ENCODE data around the gene CALD1.

The CALD1 gene

GRCh38 chr7:134893920-134894319 lies 114.5 kb downstream of the CALD1 start:
- DNase-seq (ENCODE audit: low read depth), result no peak

DNA sequence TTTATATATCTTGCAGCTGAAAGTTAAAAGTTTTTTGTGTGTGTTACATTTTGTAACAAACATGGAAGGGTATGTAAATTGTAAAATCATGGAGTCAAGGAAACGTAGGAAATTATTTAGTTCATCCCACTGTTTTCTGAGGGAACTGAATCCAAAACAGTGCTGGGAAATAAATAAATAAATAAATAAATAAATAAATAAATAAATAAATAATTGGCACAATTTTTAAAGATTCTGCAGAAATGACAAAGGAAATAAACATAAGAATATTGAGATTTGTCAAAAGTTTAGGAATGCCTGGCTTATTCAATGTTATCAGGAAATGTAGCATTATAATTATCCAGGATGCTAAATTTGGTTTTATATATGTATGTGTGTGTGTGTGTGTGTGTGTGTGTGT lies 115.5 kb downstream of the CALD1 start:
- DNase-seq (ENCODE audit: low read depth), result no peak

GRCh38 chr7:134896073-134896472 lies 116.6 kb downstream of the CALD1 start:
- no peak for DNase-seq (ENCODE audit: low read depth)

GRCh38 chr7:134897936-134898335 lies 118.5 kb downstream of the CALD1 start:
- no peak for DNase-seq (ENCODE audit: low read depth)

DNA sequence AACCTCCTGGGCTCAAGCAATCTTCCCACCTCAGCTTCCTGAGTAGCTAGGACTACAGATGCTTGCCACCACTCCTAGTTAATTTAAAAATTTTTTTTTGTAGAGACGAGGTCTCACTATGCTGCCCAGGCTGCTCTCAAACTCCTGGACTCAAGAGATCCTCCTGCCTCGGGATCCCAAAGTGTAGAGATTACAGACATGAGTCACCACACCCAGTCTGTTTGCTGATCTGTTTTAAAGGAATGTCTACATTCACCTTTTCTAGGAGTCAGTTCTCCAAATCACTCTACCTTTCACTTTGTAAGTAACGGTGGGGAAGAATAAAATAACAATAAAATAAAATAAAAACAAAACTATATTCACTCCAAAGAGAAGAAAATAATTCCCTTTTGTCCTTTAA lies 120.3 kb downstream of the CALD1 start:
- no peak for DNase-seq (ENCODE audit: low read depth)

DNA sequence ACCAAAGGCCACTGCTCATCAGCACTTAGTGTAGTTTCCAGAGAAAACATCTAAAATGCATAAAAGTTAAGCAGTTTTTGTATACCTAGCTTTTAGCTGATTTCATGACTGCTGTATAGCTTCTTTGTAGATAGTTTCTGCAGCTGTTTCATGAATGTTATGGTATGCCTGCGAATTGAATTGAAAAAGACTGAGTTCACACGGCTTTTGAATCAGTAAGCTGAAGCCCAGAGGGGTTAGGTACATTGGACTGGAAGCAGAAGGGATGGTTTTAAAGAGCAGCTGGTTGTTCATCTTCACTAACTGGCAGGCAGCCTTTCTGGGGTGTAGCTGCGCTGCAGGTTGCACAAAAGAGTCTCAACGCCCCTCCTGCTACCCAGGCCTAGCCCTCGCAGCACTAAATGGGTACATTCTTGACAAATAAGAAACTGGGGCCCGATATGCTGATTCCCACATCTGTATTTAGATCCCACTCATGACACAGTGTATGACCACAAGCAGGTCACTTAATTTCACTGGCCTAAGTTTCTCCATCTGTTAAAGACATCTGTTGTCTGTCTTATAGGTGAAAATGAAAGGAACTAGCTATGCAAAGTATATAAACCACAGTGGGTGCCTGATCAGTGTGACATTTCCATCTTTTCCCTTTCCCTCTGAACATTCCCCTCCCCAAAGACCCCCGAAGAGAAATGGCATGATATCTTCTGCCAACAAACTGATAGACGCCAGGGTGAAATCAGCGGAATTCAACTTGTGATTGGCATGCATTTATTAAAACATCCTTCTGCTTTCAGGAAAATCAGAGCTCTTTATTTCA lies 120.9 kb downstream of the CALD1 start:
- DNase-seq (ENCODE audit: low read depth), result no peak

GRCh38 chr7:134901389-134902020 lies 122.1 kb downstream of the CALD1 start:
- DNase-seq (ENCODE audit: low read depth), result no peak

DNA sequence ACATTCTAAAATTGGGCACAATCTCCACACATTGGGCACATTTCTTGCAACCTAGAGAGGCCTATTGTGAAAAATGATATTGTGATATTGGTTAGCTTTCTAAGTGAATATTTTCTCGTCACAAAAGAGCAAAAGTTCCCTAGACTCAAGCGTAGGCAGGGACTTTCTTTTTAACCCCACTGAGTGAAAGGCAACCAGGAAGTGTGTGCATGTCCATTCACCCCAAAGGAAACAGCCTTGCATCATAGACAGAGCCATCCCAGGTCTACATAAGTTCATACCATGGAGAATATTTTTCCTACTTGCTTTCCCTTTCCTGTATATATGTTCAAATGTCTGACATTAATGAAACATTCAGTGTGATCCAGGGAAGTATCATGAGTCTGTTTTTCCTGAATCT lies 122.6 kb downstream of the CALD1 start:
- DNase-seq (ENCODE audit: low read depth), result no peak

DNA sequence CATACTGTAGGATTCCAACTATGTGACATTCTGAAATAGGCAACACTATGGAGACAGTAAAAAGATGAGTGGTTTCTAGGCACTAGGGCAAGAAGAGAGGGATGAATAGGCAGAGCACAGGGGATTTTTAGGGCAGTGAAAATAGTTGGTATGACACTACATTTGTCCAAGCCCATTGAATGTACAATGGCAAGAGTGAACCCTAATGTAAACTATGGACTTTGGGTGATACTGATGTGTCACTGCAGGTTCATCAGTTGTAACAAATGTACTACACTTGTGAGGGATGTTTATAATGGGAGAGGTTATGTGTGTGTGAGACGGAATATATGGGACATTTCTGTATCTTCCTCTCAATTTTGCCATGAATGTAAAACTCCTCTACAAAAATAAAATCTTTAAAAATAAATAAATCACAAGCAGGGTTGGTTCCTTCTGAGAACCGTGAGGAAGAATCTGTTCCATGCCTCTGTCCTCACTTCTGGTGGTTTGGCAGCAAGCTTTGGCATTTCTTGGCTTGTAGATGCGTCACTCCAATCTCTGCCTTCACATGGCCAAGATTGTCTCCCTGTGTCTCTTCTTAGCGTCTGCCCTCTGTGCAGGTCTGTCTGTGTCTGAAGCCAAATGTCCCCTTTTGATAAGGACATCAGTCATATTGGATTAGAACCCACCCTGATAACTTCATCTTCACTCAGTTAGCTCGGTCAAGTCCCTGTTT lies 123.8 kb downstream of the CALD1 start:
- no peak for DNase-seq (ENCODE audit: low read depth)

- DNase-seq (ENCODE audit: low read depth), result no peak
Observed at GRCh38 chr7:134905375-134905774, 125.9 kb downstream of the CALD1 start.

GRCh38 chr7:134907000-134907399 lies 127.6 kb downstream of the CALD1 start:
- DNase-seq (ENCODE audit: low read depth), result no peak

DNA sequence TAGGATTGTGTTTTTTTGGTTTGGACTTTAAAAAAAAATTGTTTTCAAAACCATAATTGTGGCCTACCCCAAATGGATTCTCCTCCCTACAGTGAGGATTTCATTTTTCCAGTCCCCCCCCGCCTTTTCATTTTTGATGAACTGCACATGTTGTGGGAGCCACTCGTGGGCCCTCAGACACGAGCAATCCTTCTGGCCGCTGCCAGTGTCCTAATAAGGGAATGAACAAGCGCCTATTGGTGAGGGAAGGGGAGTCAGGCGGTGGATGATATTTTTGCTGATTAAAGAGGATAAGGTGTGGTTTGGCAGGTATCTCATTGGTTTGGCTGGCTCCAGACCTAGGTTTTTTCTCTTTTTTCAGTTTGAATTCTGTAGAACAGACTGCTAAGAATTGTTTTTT lies 128.2 kb downstream of the CALD1 start:
- no peak for DNase-seq (ENCODE audit: low read depth)

- no peak for DNase-seq (ENCODE audit: low read depth)
Observed at GRCh38 chr7:134908289-134908688, 128.9 kb downstream of the CALD1 start.

- no peak for DNase-seq (ENCODE audit: low read depth)
Observed at GRCh38 chr7:134910214-134910890, 130.9 kb downstream of the CALD1 start.

DNA sequence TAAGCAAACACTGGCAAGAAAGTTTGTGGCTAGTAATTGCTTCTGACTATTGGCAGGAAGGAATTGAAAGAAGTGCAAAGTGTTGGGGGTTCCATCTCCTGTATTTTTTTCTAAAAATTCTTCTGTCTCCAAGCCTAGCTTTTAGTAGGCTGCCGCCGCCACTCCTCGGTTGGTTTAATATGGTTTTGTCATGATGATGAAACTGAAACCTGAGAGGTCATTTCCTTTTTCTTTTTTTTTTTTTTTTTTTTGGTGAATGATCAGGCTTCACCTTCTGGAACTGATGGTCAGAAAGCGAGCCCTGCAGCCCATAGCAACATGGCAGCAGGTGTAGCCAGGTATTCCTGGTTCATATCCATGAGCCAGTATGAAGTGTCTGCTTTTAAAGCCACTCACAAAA lies 131.5 kb downstream of the CALD1 start:
- DNase-seq (ENCODE audit: low read depth), result no peak

DNA sequence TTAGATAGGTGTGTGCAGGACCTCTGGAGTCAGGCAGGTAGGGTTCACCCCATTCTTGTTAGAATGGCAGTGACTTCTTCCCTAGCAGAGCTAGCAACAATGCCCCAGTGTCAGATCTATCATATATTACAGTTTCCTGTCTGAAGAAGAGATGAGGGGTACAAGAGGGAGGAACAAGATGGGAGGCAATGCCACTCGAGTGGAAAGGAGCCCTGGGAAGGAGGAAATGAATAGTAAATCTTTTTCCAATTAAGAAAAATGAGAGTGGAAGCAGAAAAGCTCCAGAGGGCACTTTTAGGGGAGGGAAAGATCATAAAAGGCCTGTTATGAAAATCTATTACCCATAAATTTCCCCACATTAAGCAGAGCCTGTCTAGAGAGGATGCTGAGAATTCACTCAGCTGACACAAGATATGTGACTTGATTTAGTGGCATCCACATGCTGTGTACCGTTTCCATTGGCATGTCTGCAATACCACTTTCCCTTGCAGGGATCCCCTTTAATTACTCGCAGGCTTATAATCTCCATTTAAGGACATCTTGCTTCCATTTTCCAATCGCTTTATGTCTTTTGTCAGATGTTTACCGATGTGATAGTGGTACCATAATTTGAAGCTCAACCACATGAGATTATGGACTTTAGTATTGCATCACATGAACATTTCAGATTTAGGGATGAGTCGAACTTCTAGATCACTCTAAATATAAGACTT lies 136.9 kb downstream of the CALD1 start:
- no peak for DNase-seq (ENCODE audit: low read depth)

- DNase-seq (ENCODE audit: low read depth), result no peak
Observed at GRCh38 chr7:134919240-134919641, 139.8 kb downstream of the CALD1 start.

- no peak for DNase-seq (ENCODE audit: low read depth)
Observed at GRCh38 chr7:134920026-134920753, 140.8 kb downstream of the CALD1 start.

DNA sequence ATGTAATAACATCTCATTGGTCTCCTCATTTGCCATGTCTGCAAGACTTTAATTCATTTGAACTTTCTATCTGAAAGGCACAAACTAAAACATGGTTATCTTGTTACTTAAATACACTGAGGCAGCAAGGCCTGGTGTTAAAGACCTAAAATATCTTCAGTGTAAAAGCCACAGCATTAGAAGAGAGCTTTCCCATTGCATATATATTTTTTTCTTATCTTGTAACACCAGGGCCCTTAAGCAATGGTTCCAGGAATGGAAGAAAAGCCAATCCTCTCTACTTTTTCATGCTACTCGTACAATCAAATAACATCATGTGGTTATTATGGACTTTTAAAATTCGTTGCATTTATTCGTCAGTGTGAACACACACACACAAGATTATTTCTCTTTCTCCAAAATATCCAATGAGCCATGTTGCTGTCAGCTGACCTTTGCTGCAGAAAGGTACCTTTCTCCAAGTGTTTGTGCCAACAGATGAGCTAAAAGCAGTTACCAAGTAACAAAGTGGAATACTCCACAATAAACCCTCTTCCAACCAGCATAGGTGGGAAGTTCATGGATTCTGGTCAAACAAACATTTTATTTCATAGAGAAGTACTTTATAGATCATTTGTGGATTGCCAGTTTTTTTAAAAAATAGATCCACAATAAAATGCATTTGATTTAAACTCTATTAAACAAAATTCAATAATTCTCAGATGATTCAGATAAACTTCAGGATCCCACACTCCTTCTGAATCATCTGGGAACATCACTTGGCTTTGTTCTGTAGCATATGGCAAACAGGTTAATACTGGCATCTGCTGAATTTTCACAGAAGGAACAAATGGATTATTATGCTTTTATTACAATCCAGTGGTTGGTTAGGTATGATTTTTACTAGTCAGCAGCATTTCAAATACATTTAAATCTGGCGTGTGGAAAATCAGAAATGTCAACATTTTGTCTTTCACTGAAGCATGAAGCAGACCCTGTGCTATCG lies 143.6 kb downstream of the CALD1 start:
- no peak for DNase-seq (ENCODE audit: low read depth)

GRCh38 chr7:134925766-134926165 lies 146.3 kb downstream of the CALD1 start:
- no peak for DNase-seq (ENCODE audit: low read depth)
